Fibroblast of lung (primary cell): ENCODE results near the gene IL22RA2. TPM values are rescaled to one million over a fixed set of nuclear protein-coding genes. Genes with fewer than 3 reads are reported as not detected.

Source experiments
- DNase-seq, 2 donors: peaks; one replicate each; pipeline versions ENCODE4 v3.0.0 to v3.0.0-alpha.2; 2010; ENCODE audit warnings: low read depth in 2 of 2
- H2AFZ ChIP-seq: 2 replicates; pipeline ENCODE4 v1.5.1; 2012; ENCODE audit warnings: low read length, control low read depth, inconsistent platforms
- H3K27ac ChIP-seq: 2 replicates; pipeline ENCODE4 v1.5.1; 2011; ENCODE audit warnings: low read length, control low read depth; ENCODE audit not compliant: insufficient read depth
- H3K27me3 ChIP-seq: 2 replicates; pipeline ENCODE4 v1.5.1; 2011; ENCODE audit warnings: mild to moderate bottlenecking, low read length; ENCODE audit not compliant: control insufficient read depth, insufficient read depth
- H3K36me3 ChIP-seq: 2 replicates; pipeline ENCODE4 v1.5.1; 2011; ENCODE audit warnings: low read length; ENCODE audit not compliant: control insufficient read depth, insufficient read depth
- H3K4me1 ChIP-seq: 2 replicates; pipeline ENCODE4 v1.5.1; 2011; ENCODE audit warnings: low read length; ENCODE audit not compliant: control insufficient read depth, insufficient read depth; ENCODE audit errors: extremely low read depth
- H3K4me2 ChIP-seq: 2 replicates; pipeline ENCODE4 v1.5.1; 2011; ENCODE audit warnings: low read length, control low read depth; ENCODE audit not compliant: insufficient read depth; ENCODE audit errors: extremely low read depth
- H3K4me3 ChIP-seq, 4 experiments: fragments of 200-600 bp in 1 of 4; sonication (generic) in 1 of 4; replicated peaks in 1 of 4; 2 replicates each; pipeline ENCODE4 v1.5.1; 2011 to 2016; ENCODE audit warnings: low read length in 4 of 4, low read depth in 3 of 4, mild to moderate bottlenecking in 3 of 4, control low read depth in 2 of 4, inconsistent platforms in 1 of 4, mixed read lengths in 1 of 4; ENCODE audit not compliant: insufficient read depth in 1 of 4; ENCODE audit errors: control extremely low read depth in 1 of 4
- H3K79me2 ChIP-seq: 2 replicates; pipeline ENCODE4 v1.5.1; 2012; ENCODE audit warnings: mild to moderate bottlenecking, low read length, inconsistent platforms; ENCODE audit not compliant: control insufficient read depth, insufficient read depth
- H3K9ac ChIP-seq: 2 replicates; pipeline ENCODE4 v1.5.1; 2011; ENCODE audit warnings: mild to moderate bottlenecking, low read length, control low read depth; ENCODE audit not compliant: insufficient read depth
- H3K9me3 ChIP-seq: 2 replicates; pipeline ENCODE4 v1.5.1; 2012; ENCODE audit warnings: low read depth, low read length; ENCODE audit not compliant: control insufficient read depth, insufficient read depth
- H4K20me1 ChIP-seq: 2 replicates; pipeline ENCODE4 v1.5.1; 2011; ENCODE audit warnings: low read length; ENCODE audit not compliant: control insufficient read depth, insufficient read depth; ENCODE audit errors: extremely low read depth
- CTCF ChIP-seq, 2 donors: IDR thresholded peaks in 1 of 2; conservative IDR thresholded peaks in 1 of 2; 1 replicate in 1 of 2; 2 replicates in 1 of 2; pipeline ENCODE4 v1.5.1; 2011 to 2012; ENCODE audit warnings: low read length in 2 of 2, control low read depth in 1 of 2, inconsistent platforms in 1 of 2, low read depth in 1 of 2, mild to moderate bottlenecking in 1 of 2
- EZH2 ChIP-seq: IDR thresholded peaks from 2 replicates; pipeline ENCODE4 v1.5.1; 2012; ENCODE audit warnings: low read length, control low read depth, mild to moderate bottlenecking; ENCODE audit errors: missing control alignments
- polyA plus RNA-seq, 2 donors: library from polyadenylated mRNA; depleted of rRNA in 1 of 2; stranded (reverse) in 1 of 2; unstranded in 1 of 2; fragments of >200 nt; gene quantifications; 2 replicates each; pipeline ENCODE4 v1.2.1, GENCODE V29; 2011 to 2012; ENCODE audit warnings: missing spikeins in 1 of 2
- total RNA-seq: library from RNA; depleted of rRNA; stranded (reverse); fragments of >200 nt; gene quantifications from 2 replicates; pipeline ENCODE4 v1.2.1, GENCODE V29; 2014

Gene IL22RA2
- total and polyA plus RNA-seq, 2 donors (not counting 1 experiment from before 2014, with no cell fraction given), result not detected

GRCh38 chr6:137094411-137095008, 78.9 kb downstream of the IL22RA2 start:
- TF ChIP-seq EZH2 (no peak), CTCF (conservative IDR thresholded peaks at IDR 0.05 in 1 of 2, IDR thresholded peaks at IDR 0.05 in 1 of 2; ENCODE audit: low read depth in 1 of 2, low read length in 2 of 2) (peak; percentile 67 to 69)

More at GRCh38 chr6:137094411-137095008, 78.9 kb downstream of the IL22RA2 start:
- Histone ChIP-seq H3K9me3 (no peaks in the 10 kb centered on the region), H3K79me2 (no peaks in the 10 kb centered on the region), H3K4me2 (no peak overlapping the region), H3K9ac (no peak overlapping the region), H3K27ac (no peak overlapping the region), H3K4me3 (no peak overlapping the region), H3K27me3 (no peaks in the 10 kb centered on the region), H3K4me1 (no peaks in the 10 kb centered on the region), H4K20me1 (no peaks in the 10 kb centered on the region), H3K36me3 (no peaks in the 10 kb centered on the region), H2AFZ (no peak overlapping the region)
- peak; percentile 54 to 82 for DNase-seq

Other genes starting within 250 kb of the IL22RA2 start
- gene IL20RA, start 128.7 kb downstream of the IL22RA2 start, total RNA-seq, result 0.33 and 0.77 TPM in 2 replicates
- gene IL20RA, start 128.7 kb downstream of the IL22RA2 start, polyA plus RNA-seq, result 0.10 and 0.43 TPM in 2 replicates
- gene IFNGR1, start 45.7 kb upstream of the IL22RA2 start, total RNA-seq, result 102 and 123 TPM in 2 replicates
- gene IFNGR1, start 45.7 kb upstream of the IL22RA2 start, polyA plus RNA-seq, result 37.8 and 55.9 TPM in 2 replicates